K562 (cell line): ENCODE results near the gene POLR2H. TPM values are rescaled to one million over a fixed set of nuclear protein-coding genes. Genes with fewer than 3 reads are reported as not detected.

ENCODE experiments used
- BCOR ChIP-seq: fragments of 450-650 bp; IDR thresholded peaks from 2 replicates; pipeline ENCODE4 v1.6.1; 2016
- BMI1 ChIP-seq: fragments of 150-350 bp; IDR thresholded peaks from 2 replicates; pipeline ENCODE4 v1.6.1; 2014; ENCODE audit warnings: low read length
- EGR1 ChIP-seq: fragments of 450-650 bp; conservative IDR thresholded peaks from 2 replicates; pipeline ENCODE4 v1.6.1; 2017; ENCODE audit warnings: mild to moderate bottlenecking
- ELF4 ChIP-seq: fragments of 450-650 bp; formaldehyde crosslinking; IDR thresholded peaks from 2 replicates; pipeline ENCODE4 v1.4.0; 2022; ENCODE audit warnings: missing genetic modification characterization
- FOXK1 ChIP-seq: sonication (generic); formaldehyde crosslinking; IDR thresholded peaks from 2 replicates; pipeline ENCODE4 v1.8.0; 2022; ENCODE audit warnings: missing genetic modification reagents, mild to moderate bottlenecking, borderline replicate concordance
- HMGXB4 ChIP-seq: sonication (generic); formaldehyde crosslinking; IDR thresholded peaks from 2 replicates; pipeline ENCODE4 v1.8.1; 2023; ENCODE audit warnings: mild to moderate bottlenecking, missing genetic modification reagents
- JUND ChIP-seq, 2 experiments: IDR thresholded peaks; 2 replicates in 1 of 2; 3 replicates in 1 of 2; pipeline ENCODE4 v1.6.1; 2011; ENCODE audit warnings: borderline replicate concordance in 2 of 2, low read depth in 2 of 2, low read length in 2 of 2, improper control_type of control experiment in 1 of 2, missing biosample characterization in 1 of 2, missing genetic modification characterization in 1 of 2, missing genetic modification reagents in 1 of 2
- MTA2 ChIP-seq: fragments of 450-650 bp; IDR thresholded peaks from 2 replicates; pipeline ENCODE4 v1.6.1; 2016; ENCODE audit warnings: low read depth
- NFYB ChIP-seq: IDR thresholded peaks from 2 replicates; pipeline ENCODE4 v1.6.1; 2011; ENCODE audit warnings: mild to moderate bottlenecking, moderate library complexity; ENCODE audit not compliant: insufficient read length; ENCODE audit errors: extremely low read depth
- PBX2 ChIP-seq, 2 experiments: IDR thresholded peaks in 1 of 2; conservative IDR thresholded peaks in 1 of 2; 2 replicates each; pipeline ENCODE4 v1.6.1; 2016; ENCODE audit warnings: low read depth in 2 of 2, mild to moderate bottlenecking in 1 of 2, missing compliant biosample characterization in 1 of 2, missing genetic modification characterization in 1 of 2, moderate library complexity in 1 of 2
- ZBTB40 ChIP-seq, 2 experiments: fragments of 450-650 bp in 1 of 2; sonication (generic) in 1 of 2; formaldehyde crosslinking in 1 of 2; IDR thresholded peaks; 2 replicates each; pipeline versions ENCODE4 v1.7.1 to v1.9.0; 2016 to 2022; ENCODE audit warnings: inconsistent platforms in 1 of 2, mild to moderate bottlenecking in 1 of 2, missing genetic modification reagents in 1 of 2
- polyA plus RNA-seq, 8 experiments: library from polyadenylated mRNA; depleted of rRNA in 4 of 8; stranded (reverse) in 5 of 8; unstranded in 3 of 8; fragments of >200 nt; fragmentation: Nextera tagmentation in 2 of 8; fragmentation: Illumina TruSeq in 1 of 8; extraction: Ambion mirVana in 2 of 8; extraction: Trizol in 1 of 8; gene quantifications; 2 replicates each; pipeline versions ENCODE4 v1.2.1 to v1.2.3, GENCODE V29; 2011 to 2014; ENCODE audit warnings: inconsistent platforms in 1 of 8, missing spikeins in 1 of 8
- total RNA-seq, 7 experiments: library from RNA; depleted of rRNA in 6 of 7; stranded (reverse); fragments of >200 nt in 6 of 7; fragmentation: Illumina TruSeq in 2 of 7; extraction: Trizol in 2 of 7; gene quantifications; 2 replicates each; pipeline versions ENCODE4 v1.2.1 to v1.2.3, GENCODE V29; 2011 to 2021; ENCODE audit warnings: low replicate concordance in 1 of 7

POLR2H gene
- total and polyA plus RNA-seq, 9 of the 15 experiments (the other 6 are each of a cell fraction or from before 2014, with no cell fraction given) = 128 to 512 (median 220) TPM

GRCh38 chr3:184377882-184378445 is 16.5 kb downstream of the POLR2H start, which contains the start of gene THPO (continued):
- peak; percentile 33; the same call in 1 of the 2 replicates for TF ChIP-seq ZBTB40 (IDR thresholded peaks at IDR 0.05)
- no peak for TF ChIP-seq ZBTB40 (CRISPR knock-in tag; IDR thresholded peaks at IDR 0.05)
- TF ChIP-seq HMGXB4 (CRISPR knock-in tag) = no peak
- peak; percentile 27 for TF ChIP-seq NFYB
- TF ChIP-seq JUND (IDR thresholded peaks at IDR 0.05; ENCODE audit: borderline replicate concordance, low read depth, low read length) = 0 out of 2 replicates have a peak, but pooled peaks have one; percentile 22
- no peak for TF ChIP-seq JUND (tag; IDR thresholded peaks at IDR 0.05; ENCODE audit: borderline replicate concordance, low read depth, low read length)
- TF ChIP-seq MTA2 = no peak
- no peak for TF ChIP-seq BCOR
- TF ChIP-seq EGR1 = peak; percentile 45; the same call in 1 of the 2 replicates
- TF ChIP-seq BMI1 = no peak
- TF ChIP-seq ELF4 (CRISPR knock-in tag) = no peak
- TF ChIP-seq FOXK1 (CRISPR knock-in tag) = no peak
- no peak for TF ChIP-seq PBX2 (CRISPR knock-in tag; IDR thresholded peaks at IDR 0.05; ENCODE audit: low read depth)
- TF ChIP-seq PBX2 (tag; conservative IDR thresholded peaks at IDR 0.05; ENCODE audit: low read depth) = 0 out of 2 replicates have a peak, but pooled peaks have one; percentile 37
